ENCODE measurements around the gene HOXD1. TPM values are rescaled to one million over a fixed set of nuclear protein-coding genes. Genes with fewer than 3 reads are reported as not detected.

Gene HOXD1
- total RNA-seq, 2 experiments from 2014 or later: not detected

- ChIA-PET POLR2A (interaction anchor here (1.3 kb wide), 1 partner anchor 11 kb away, joined by 3 read pairs; no protein-coding TSS in a partner anchor), CTCF (ENCODE audit: unreplicated experiment) (no interaction called here)
- Histone ChIP-seq H3K4me2 (ENCODE audit: low read length) (no peak overlapping the region), H3K9me3 (ENCODE audit: low read length) (no peaks in the 10 kb centered on the region), H3K9me2 (ENCODE audit: insufficient read depth, low read length) (no peaks in the 10 kb centered on the region), H3K79me2 (ENCODE audit: insufficient read depth, low read depth, low read length) (no peaks in the 10 kb centered on the region), H3K36me3 (ENCODE audit: insufficient read depth, low read length) (no peaks in the 10 kb centered on the region), H4K20me1 (ENCODE audit: insufficient read depth, low read length) (no peaks in the 10 kb centered on the region), H3K4me3 (ENCODE audit: low read depth, low read length, poor library complexity, severe bottlenecking) (no peak overlapping the region), H3K27ac (ENCODE audit: low read depth, low read length, poor library complexity, severe bottlenecking) (no peak overlapping the region), H3K4me1 (ENCODE audit: insufficient read depth, low read length, poor library complexity, severe bottlenecking) (no peaks in the 10 kb centered on the region), H2AFZ (ENCODE audit: low read length) (no peak overlapping the region)
- intact Hi-C loops (cut with micrococcal nuclease; ENCODE audit: unreplicated experiment): no loop called here
- DNase-seq (ENCODE audit: low spot score): no peak
- TF ChIP-seq CTCF (conservative IDR thresholded peaks at IDR 0.05; ENCODE audit: low read length) (no peak), EZH2phosphoT487 (IDR thresholded peaks at IDR 0.05; ENCODE audit: borderline replicate concordance, low read depth, low read length) (no peak)
- BruUV-seq (replicated peaks): no TSS peak
Observed at GRCh38 chr2:176155356-176156044, 33.0 kb upstream of the HOXD1 start.

DNA sequence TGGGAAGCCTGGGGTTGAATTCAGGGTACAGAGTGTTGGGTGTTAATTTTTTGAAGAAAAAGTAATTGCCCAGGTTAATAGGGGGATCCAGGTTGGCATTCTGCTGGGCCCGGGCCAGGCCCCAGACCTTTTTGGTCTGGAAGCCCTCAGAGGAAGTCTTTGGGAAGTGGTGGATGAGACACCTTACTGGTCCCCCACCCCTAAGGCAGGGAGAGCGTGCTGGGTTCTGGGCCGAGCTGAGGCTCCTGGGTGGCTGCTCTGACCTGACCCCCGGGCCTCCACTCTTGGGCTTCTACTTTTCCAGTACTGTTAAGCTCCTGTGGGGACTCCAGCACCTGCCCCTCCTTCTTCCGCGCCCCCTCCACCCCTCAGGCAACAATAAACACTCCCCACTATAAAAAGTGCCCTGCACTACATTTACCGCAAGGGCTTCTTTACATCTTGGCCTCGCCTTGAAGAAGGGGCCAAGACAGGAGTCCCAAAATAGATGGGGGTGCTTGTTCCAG, 32.1 kb upstream of the HOXD1 start:
- intact Hi-C loops (cut with micrococcal nuclease; ENCODE audit: unreplicated experiment): no loop called here
- no peak for TF ChIP-seq CTCF (conservative IDR thresholded peaks at IDR 0.05; ENCODE audit: low read length)
- no peak for TF ChIP-seq EZH2phosphoT487 (IDR thresholded peaks at IDR 0.05; ENCODE audit: borderline replicate concordance, low read depth, low read length)
- Histone ChIP-seq H3K27ac (ENCODE audit: low read depth, low read length, poor library complexity, severe bottlenecking) (no peak overlapping the region), H3K9me2 (ENCODE audit: insufficient read depth, low read length) (no peaks in the 10 kb centered on the region), H4K20me1 (ENCODE audit: insufficient read depth, low read length) (no peaks in the 10 kb centered on the region), H2AFZ (ENCODE audit: low read length) (no peak overlapping the region), H3K4me1 (ENCODE audit: insufficient read depth, low read length, poor library complexity, severe bottlenecking) (no peaks in the 10 kb centered on the region), H3K79me2 (ENCODE audit: insufficient read depth, low read depth, low read length) (no peaks in the 10 kb centered on the region), H3K9me3 (ENCODE audit: low read length) (no peaks in the 10 kb centered on the region), H3K4me2 (ENCODE audit: low read length) (no peak overlapping the region), H3K4me3 (ENCODE audit: low read depth, low read length, poor library complexity, severe bottlenecking) (no peak overlapping the region), H3K36me3 (ENCODE audit: insufficient read depth, low read length) (no peaks in the 10 kb centered on the region)
- ChIA-PET POLR2A (no interaction called here), CTCF (ENCODE audit: unreplicated experiment) (no interaction called here)
- DNase-seq (ENCODE audit: low spot score): no peak
- BruUV-seq (replicated peaks): no TSS peak

DNA sequence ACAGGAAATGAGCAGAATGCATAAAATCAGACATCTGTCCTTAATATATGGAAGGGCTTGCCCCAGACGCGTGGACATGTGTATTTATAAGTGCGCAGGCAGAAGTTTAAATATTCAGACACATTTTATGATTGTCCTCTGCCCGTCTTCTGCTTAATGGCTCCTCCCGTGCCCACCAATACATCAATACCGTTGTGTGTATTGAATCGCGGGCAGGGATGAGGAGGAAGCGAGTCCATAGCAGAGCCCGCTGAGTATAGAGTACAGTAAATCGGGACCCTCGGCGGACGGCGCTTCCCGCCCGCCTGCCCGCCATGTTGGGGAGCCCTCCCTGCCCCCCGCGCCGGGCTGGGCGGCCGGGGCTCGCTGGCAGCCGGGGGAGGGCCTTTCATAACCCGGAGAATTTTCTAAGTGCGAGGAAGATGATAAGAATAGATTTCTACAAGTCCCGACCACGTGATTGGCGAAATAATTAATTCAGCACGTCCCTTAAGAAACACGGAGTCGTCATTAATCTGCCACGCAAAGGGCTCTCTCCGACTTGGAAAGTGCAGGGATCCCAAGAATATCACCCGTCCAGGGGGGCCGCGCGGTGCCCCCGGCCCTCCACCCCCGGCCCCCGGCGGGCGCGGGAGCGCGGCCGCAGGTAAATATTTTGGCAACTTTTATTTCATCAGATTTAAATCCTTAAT, 31.5 kb upstream of the HOXD1 start, which contains the start of gene HOXD3:
TSS of gene HOXD3 (plus strand) at position 501 of the 692 bp plus-strand sequence. CDS start 11,808 bp downstream, outside the sequence.
- CTCF ChIA-PET (ENCODE audit: unreplicated experiment): no interaction called here
- H3K4me2 ChIP-seq (ENCODE audit: low read length): no peak within 1 kb of the TSS

More for the DNA sequence above, 31.5 kb upstream of the HOXD1 start, which contains the start of gene HOXD3:
- H3K79me2 ChIP-seq (ENCODE audit: insufficient read depth, low read depth, low read length): no peaks in the 10 kb centered on the region
- H3K27ac ChIP-seq (ENCODE audit: low read depth, low read length, poor library complexity, severe bottlenecking): no peak within 1 kb of the TSS
- H3K9me2 ChIP-seq (ENCODE audit: insufficient read depth, low read length): no peaks in the 10 kb centered on the region
- H4K20me1 ChIP-seq (ENCODE audit: insufficient read depth, low read length): no peaks in the 10 kb centered on the region
- no TSS peak for BruUV-seq (replicated peaks)
- no peaks in the 10 kb centered on the region for H3K36me3 ChIP-seq (ENCODE audit: insufficient read depth, low read length)
- no peak within 1 kb of the TSS for H3K4me3 ChIP-seq (ENCODE audit: low read depth, low read length, poor library complexity, severe bottlenecking)
- intact Hi-C loops (cut with micrococcal nuclease; ENCODE audit: unreplicated experiment): no loop called here
- POLR2A ChIA-PET: no interaction called here
- DNase-seq (ENCODE audit: low spot score): no peak
- H3K4me1 ChIP-seq (ENCODE audit: insufficient read depth, low read length, poor library complexity, severe bottlenecking): no peaks in the 10 kb centered on the region
- TF ChIP-seq EZH2phosphoT487 (IDR thresholded peaks at IDR 0.05; ENCODE audit: borderline replicate concordance, low read depth, low read length): no peak
- no peak for TF ChIP-seq CTCF (conservative IDR thresholded peaks at IDR 0.05; ENCODE audit: low read length)
- H2AFZ ChIP-seq (ENCODE audit: low read length): no peak within 1 kb of the TSS
- no peaks in the 10 kb centered on the region for H3K9me3 ChIP-seq (ENCODE audit: low read length)
